Keratinocyte (primary cell): ENCODE results near the gene GALNT9. TPM values are rescaled to one million over a fixed set of nuclear protein-coding genes. Genes with fewer than 3 reads are reported as not detected.

ENCODE experiments used
- DNase-seq: peaks from one replicate; pipeline ENCODE4 v3.0.0-alpha.2; 2011; ENCODE audit warnings: low read depth, missing footprints, low spot score
- FAIRE-seq: peaks from 2 replicates; lab custom pipeline; 2011; peaks lifted over from hg19 to GRCh38; lab: Jason Lieb, UNC
- H2AFZ ChIP-seq: 2 replicates; pipeline ENCODE4 v1.6.0; 2012; ENCODE audit warnings: low read length, control low read depth, inconsistent platforms; ENCODE audit not compliant: control insufficient read depth
- H3K27ac ChIP-seq: 2 replicates; pipeline ENCODE4 v1.5.1; 2011; ENCODE audit warnings: low read length; ENCODE audit not compliant: control insufficient read depth, insufficient read depth
- H3K27me3 ChIP-seq: 3 replicates; pipeline ENCODE4 v1.6.0; 2011; ENCODE audit warnings: low read length; ENCODE audit not compliant: control insufficient read depth, insufficient read depth; ENCODE audit errors: extremely low read depth
- H3K36me3 ChIP-seq, 2 experiments: 2 replicates in 1 of 2; 3 replicates in 1 of 2; pipeline ENCODE4 v1.5.1; 2011; ENCODE audit warnings: low read length in 2 of 2, mild to moderate bottlenecking in 1 of 2; ENCODE audit not compliant: control insufficient read depth in 2 of 2, insufficient read depth in 2 of 2; ENCODE audit errors: extremely low read depth in 1 of 2
- H3K4me1 ChIP-seq: 3 replicates; pipeline ENCODE4 v1.5.1; 2011; ENCODE audit warnings: low read length; ENCODE audit not compliant: control insufficient read depth, insufficient read depth; ENCODE audit errors: extremely low read depth
- H3K4me2 ChIP-seq: 3 replicates; pipeline ENCODE4 v1.6.0; 2011; ENCODE audit warnings: low read depth, low read length; ENCODE audit not compliant: control insufficient read depth, insufficient read depth; ENCODE audit errors: extremely low read depth
- H3K4me3 ChIP-seq, 3 experiments: fragments of 200-600 bp in 1 of 3; sonication (generic) in 1 of 3; 2 replicates in 2 of 3; 3 replicates in 1 of 3; pipeline ENCODE4 v1.5.1; 2011 to 2016; ENCODE audit warnings: low read length in 3 of 3, mild to moderate bottlenecking in 3 of 3, control low read depth in 2 of 3, inconsistent platforms in 1 of 3, low read depth in 1 of 3, mixed read lengths in 1 of 3, mixed run types in 1 of 3, moderate library complexity in 1 of 3; ENCODE audit not compliant: control insufficient read depth in 2 of 3, insufficient read depth in 2 of 3; ENCODE audit errors: extremely low read depth in 1 of 3
- H3K79me2 ChIP-seq: 2 replicates; pipeline ENCODE4 v1.6.0; 2012; ENCODE audit warnings: low read length; ENCODE audit not compliant: control insufficient read depth, insufficient read depth
- H3K9ac ChIP-seq: 3 replicates; pipeline ENCODE4 v1.6.0; 2011; ENCODE audit warnings: low read length; ENCODE audit not compliant: control insufficient read depth, insufficient read depth; ENCODE audit errors: extremely low read depth
- H3K9me1 ChIP-seq: 3 replicates; pipeline ENCODE4 v1.6.0; 2011; ENCODE audit warnings: low read length; ENCODE audit not compliant: control insufficient read depth, insufficient read depth; ENCODE audit errors: extremely low read depth
- H3K9me3 ChIP-seq: 2 replicates; pipeline ENCODE4 v1.5.1; 2012; ENCODE audit warnings: low read depth, low read length; ENCODE audit not compliant: control insufficient read depth
- H4K20me1 ChIP-seq: 3 replicates; pipeline ENCODE4 v1.6.0; 2011; ENCODE audit warnings: low read length; ENCODE audit not compliant: control insufficient read depth, insufficient read depth; ENCODE audit errors: extremely low read depth
- CTCF ChIP-seq, 3 experiments: IDR thresholded peaks in 1 of 3; conservative IDR thresholded peaks in 1 of 3; optimal IDR thresholded peaks in 1 of 3; 2 replicates in 2 of 3; 3 replicates in 1 of 3; pipeline versions ENCODE3 to v1.5.1; 2011; ENCODE audit warnings: low read length in 3 of 3, mild to moderate bottlenecking in 3 of 3, moderate library complexity in 2 of 3, control low read depth in 1 of 3, inconsistent platforms in 1 of 3; ENCODE audit not compliant: insufficient read depth in 2 of 3; ENCODE audit errors: extremely low read depth in 1 of 3
- EZH2 ChIP-seq: IDR thresholded peaks from one replicate; pipeline ENCODE4 v1.6.1; 2012; ENCODE audit warnings: inconsistent platforms, mild to moderate bottlenecking, low read length, moderate library complexity
- dilution Hi-C: fragments of 300-500 bp; cut with MboI; formaldehyde crosslinking; loops from one replicate; pipeline ENCODE4 v1.7.0; 2020; ENCODE audit warnings: low sequenced_read_pairs; ENCODE audit not compliant: extremely low pct_ligation_motif_present
- polyA plus RNA-seq, 5 experiments: library from polyadenylated mRNA; depleted of rRNA in 3 of 5; stranded (reverse) in 3 of 5; stranded (forward) in 1 of 5; unstranded in 1 of 5; fragments of >200 nt; gene quantifications; 1 replicate in 1 of 5; 2 replicates in 3 of 5; 3 replicates in 1 of 5; pipeline versions ENCODE4 v1.2.1 to v1.2.3, GENCODE V29; 2011 to 2012; ENCODE audit warnings: missing spikeins in 2 of 5, low read depth in 1 of 5, low replicate concordance in 1 of 5

Gene GALNT9
- polyA plus RNA-seq, 1 donor (not counting 4 experiments of a cell fraction or from before 2014, with no cell fraction given), result not detected

GRCh38 chr12:132349501-132350131, 20.2 kb upstream of the GALNT9 start:
- H3K27me3 ChIP-seq, result peaks cover 2% of the 10 kb centered on the region
- FAIRE-seq, result peak; percentile 63

DNA sequence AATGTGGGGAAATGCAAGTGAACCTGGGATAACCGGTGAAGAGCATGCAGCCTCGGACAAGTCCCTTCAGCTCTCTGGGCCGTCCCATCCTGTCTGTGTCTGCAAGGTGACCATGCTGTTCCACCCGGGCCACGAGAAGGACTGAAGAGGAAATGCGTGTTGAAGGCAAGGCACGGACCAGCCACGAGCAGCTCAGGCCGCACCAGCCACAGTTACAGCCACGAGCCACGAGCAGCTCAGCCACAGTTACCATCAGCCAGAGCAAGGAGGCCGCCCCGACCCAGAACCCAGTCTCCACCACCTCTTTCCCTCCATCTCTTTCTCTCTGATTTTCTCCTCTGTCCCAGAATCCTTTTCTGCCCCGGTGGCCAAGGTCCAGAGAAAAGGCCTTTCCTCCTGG, 18.8 kb upstream of the GALNT9 start:
- H4K20me1 ChIP-seq, result no peaks in the 10 kb centered on the region
- H3K27ac ChIP-seq, result no peak overlapping the region
- no peak overlapping the region for H2AFZ ChIP-seq
- no peaks in the 10 kb centered on the region for H3K36me3 ChIP-seq
- no peaks in the 10 kb centered on the region for H3K4me1 ChIP-seq
- no peaks in the 10 kb centered on the region for H3K79me2 ChIP-seq
- TF ChIP-seq EZH2 (no peak), CTCF (optimal IDR thresholded peaks at IDR 0.05 in 1 of 3, IDR thresholded peaks at IDR 0.05 in 1 of 3, conservative IDR thresholded peaks at IDR 0.05 in 1 of 3; ENCODE audit: extremely low read depth in 1 of 3, insufficient read depth in 2 of 3, low read length in 3 of 3) (no peak)
- dilution Hi-C loops, result no loop called here
- peaks cover 7% of the 10 kb centered on the region for H3K9me3 ChIP-seq
- no peaks in the 10 kb centered on the region for H3K9me1 ChIP-seq
- no peak overlapping the region for H3K9ac ChIP-seq
- peaks cover 8% of the 10 kb centered on the region for H3K27me3 ChIP-seq
- no peak for FAIRE-seq
- H3K4me3 ChIP-seq, result no peak overlapping the region
- H3K4me2 ChIP-seq, result no peak overlapping the region
- DNase-seq, result no peak

More at GRCh38 chr12:132349501-132350131, 20.2 kb upstream of the GALNT9 start:
- no peaks in the 10 kb centered on the region for H3K36me3 ChIP-seq
- H3K9me1 ChIP-seq, result no peaks in the 10 kb centered on the region
- no peaks in the 10 kb centered on the region for H4K20me1 ChIP-seq
- no peak for TF ChIP-seq CTCF (optimal IDR thresholded peaks at IDR 0.05 in 1 of 3, IDR thresholded peaks at IDR 0.05 in 1 of 3, conservative IDR thresholded peaks at IDR 0.05 in 1 of 3; ENCODE audit: extremely low read depth in 1 of 3, insufficient read depth in 2 of 3, low read length in 3 of 3)
- TF ChIP-seq EZH2, result no peak
- no peak overlapping the region for H3K27ac ChIP-seq
- no peak for DNase-seq
- H3K79me2 ChIP-seq, result no peaks in the 10 kb centered on the region
- H3K4me2 ChIP-seq, result no peak overlapping the region
- H3K9me3 ChIP-seq, result peaks cover 9% of the 10 kb centered on the region
- H3K9ac ChIP-seq, result no peak overlapping the region
- H3K4me1 ChIP-seq, result no peaks in the 10 kb centered on the region
- no peak overlapping the region for H2AFZ ChIP-seq
- no peak overlapping the region for H3K4me3 ChIP-seq
- dilution Hi-C loops, result no loop called here
